GM12875 (cell line): ENCODE data around the gene RGSL1.

Experiments
- H3K4me3 ChIP-seq: one replicate; pipeline ENCODE4 v1.5.1; 2011; ENCODE audit warnings: low read depth, low read length, control low read depth
- CTCF ChIP-seq: IDR thresholded peaks from 2 replicates; pipeline ENCODE4 v1.5.1; 2011; ENCODE audit warnings: low read depth, mild to moderate bottlenecking, control low read depth, inconsistent platforms, low read length, moderate library complexity, borderline replicate concordance; ENCODE audit not compliant: insufficient read depth

Gene RGSL1

GRCh38 chr1:182596934-182597333 is 147.0 kb downstream of the RGSL1 start:
- no peak overlapping the region for H3K4me3 ChIP-seq
- TF ChIP-seq CTCF, result no peak

GRCh38 chr1:182598296-182598695 is 148.3 kb downstream of the RGSL1 start:
- TF ChIP-seq CTCF, result no peak
- H3K4me3 ChIP-seq, result no peak overlapping the region

- peak overlapping the region; percentile 1 for H3K4me3 ChIP-seq
- TF ChIP-seq CTCF, result peak; percentile 71
Observed at GRCh38 chr1:182599339-182599738, 149.4 kb downstream of the RGSL1 start.

DNA sequence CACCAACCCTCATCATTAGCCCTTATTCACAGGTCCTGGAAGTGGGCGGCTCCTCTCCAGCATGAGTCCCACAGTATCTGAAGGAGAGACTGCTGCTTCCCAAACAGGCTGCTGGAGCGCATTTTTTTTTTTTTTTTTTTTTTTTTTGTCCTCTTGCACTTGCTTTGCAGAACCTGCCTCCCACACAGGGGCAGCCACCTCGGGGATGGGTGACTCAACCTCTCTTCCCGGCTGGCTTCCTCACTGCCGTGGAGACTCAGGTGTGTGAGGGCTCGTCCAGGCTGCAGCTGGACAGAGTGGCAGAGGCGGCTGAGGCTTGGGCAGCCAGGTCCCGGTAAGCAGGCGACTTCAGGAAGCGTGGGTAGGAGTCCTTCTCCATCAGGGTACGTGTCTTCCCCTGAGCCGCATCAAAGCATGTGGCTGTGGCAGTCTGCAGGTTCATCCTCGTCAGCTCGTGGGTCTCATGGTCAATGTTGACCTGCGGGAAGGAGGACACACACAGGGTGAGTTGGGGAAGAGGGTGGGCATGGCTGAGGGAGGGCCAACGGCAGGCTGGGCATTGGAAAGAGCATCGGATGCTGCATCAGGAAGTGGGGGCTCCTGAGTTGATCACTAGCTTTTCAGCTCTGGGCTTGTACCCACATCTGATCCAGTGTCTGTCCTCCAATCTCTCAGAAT is 150.2 kb downstream of the RGSL1 start:
- TF ChIP-seq CTCF, result no peak
- peak overlapping the region; percentile 23 for H3K4me3 ChIP-seq

DNA sequence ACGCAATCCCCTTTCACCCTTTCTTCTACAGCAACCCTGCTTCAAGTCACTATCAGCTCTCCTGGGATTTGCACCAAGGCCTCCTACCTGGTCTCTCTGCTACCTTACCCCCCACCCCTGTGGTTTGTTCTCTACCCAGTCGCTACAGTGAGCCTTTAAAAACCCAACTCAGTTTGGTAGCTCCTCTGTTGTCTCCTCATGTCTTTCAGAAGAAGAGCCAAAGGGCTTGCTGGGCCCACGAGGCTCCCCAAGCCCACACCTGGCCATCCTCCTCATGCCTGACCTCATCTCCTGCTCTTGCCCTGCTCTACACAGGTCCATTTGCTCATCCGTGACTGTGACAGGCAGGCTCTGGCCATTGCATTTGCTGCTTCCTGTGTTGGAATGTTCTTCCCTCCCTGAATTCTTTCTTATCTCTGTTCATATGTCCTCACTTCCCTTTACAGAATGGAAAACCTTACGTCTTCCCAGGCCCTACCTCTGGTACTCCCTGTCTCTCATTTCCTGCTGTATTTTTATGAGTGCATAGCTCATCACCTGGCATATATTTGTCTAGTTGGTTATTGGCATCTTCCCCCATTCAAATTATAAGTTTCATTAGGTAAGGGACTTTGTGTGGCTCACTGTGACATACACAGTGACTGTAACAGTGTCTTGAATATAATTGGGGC is 150.9 kb downstream of the RGSL1 start:
- peak overlapping the region; percentile 33 for H3K4me3 ChIP-seq
- TF ChIP-seq CTCF, result no peak

DNA sequence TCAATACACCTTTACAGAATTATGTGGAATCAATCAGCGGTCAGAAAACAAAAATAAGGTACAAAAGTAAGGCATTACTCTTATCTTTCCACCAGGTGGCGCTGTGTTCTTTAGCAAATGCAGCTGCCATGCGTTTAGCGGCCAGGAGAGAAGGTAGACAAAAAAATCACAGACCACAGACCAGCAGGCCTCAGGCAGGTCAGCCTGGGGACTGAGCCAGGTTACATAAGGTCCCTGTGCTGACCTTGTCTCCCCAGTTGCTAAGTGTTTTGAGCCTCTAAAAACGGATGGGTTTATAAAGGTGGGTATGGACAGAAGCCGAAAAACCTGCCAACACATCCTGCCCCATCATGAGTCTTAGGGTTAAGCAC is 151.5 kb downstream of the RGSL1 start:
- peak; percentile 62; the same call in 1 of the 2 replicates for TF ChIP-seq CTCF
- peak overlapping the region; percentile 94 for H3K4me3 ChIP-seq

DNA sequence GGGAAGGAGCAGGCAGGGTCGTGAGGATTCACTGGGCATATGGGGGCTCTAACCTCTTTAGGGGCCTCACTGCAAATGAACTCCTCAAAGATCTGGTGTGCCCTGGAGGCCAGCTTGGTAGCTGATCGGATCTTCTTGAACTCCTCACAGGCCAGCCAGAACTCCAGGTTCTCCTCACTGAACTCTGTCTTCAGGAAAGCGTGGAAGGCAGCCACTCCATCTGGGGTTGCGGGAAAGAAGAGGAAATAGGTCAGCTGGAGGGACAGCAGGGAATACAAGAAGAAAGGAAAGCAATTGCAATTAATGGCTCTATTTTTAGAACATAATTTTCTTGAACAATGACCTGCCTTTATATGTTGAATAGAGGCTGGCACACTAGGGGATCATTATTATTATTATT is 152.0 kb downstream of the RGSL1 start:
- no peak for TF ChIP-seq CTCF
- H3K4me3 ChIP-seq, result peak overlapping the region; percentile 94
